D721Med (cell line): ENCODE measurements around the gene SEPTIN10.
A peak's percentile ranks its signal among the peaks of the same experiment; 100 is the strongest.

Source experiments
- DNase-seq: peaks from one replicate; pipeline ENCODE4 v3.0.0; 2011; ENCODE audit warnings: low spot score; ENCODE audit not compliant: insufficient read length
- FAIRE-seq: peaks from 2 replicates; lab custom pipeline; 2011; peaks lifted over from hg19 to GRCh38; lab: Jason Lieb, UNC
- TF ChIP-seq, protein P1 (sequence below): IDR thresholded peaks from 2 replicates; pipeline ENCODE4 v1.5.1; 2012; ENCODE audit warnings: mild to moderate bottlenecking, control low read depth; ENCODE audit not compliant: insufficient read depth; ENCODE audit errors: missing control alignments

SEPTIN10 gene

DNA sequence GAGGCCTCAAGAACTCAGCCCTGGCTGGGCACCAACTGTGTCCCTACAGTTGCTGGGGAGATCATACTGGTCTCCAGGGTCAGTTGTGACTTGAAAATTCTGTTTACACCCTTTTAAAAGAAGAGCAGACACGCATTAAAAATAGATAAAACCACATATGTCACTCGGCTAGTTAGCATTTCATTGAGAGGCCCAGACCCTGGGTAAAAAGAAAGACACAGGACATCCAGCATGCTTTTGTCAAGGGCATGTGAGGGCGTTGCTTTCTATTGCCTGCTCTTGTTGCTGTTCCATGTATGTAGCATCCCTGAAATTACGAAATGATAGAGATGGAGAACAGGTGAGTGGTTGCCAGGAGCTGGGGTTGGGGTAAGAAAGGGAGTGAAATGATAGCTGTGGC lies 94.3 kb downstream of the SEPTIN10 start:
- no peak for DNase-seq
- FAIRE-seq: no peak
- TF ChIP-seq, protein P1, sequence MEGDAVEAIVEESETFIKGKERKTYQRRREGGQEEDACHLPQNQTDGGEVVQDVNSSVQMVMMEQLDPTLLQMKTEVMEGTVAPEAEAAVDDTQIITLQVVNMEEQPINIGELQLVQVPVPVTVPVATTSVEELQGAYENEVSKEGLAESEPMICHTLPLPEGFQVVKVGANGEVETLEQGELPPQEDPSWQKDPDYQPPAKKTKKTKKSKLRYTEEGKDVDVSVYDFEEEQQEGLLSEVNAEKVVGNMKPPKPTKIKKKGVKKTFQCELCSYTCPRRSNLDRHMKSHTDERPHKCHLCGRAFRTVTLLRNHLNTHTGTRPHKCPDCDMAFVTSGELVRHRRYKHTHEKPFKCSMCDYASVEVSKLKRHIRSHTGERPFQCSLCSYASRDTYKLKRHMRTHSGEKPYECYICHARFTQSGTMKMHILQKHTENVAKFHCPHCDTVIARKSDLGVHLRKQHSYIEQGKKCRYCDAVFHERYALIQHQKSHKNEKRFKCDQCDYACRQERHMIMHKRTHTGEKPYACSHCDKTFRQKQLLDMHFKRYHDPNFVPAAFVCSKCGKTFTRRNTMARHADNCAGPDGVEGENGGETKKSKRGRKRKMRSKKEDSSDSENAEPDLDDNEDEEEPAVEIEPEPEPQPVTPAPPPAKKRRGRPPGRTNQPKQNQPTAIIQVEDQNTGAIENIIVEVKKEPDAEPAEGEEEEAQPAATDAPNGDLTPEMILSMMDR: no peak

DNA sequence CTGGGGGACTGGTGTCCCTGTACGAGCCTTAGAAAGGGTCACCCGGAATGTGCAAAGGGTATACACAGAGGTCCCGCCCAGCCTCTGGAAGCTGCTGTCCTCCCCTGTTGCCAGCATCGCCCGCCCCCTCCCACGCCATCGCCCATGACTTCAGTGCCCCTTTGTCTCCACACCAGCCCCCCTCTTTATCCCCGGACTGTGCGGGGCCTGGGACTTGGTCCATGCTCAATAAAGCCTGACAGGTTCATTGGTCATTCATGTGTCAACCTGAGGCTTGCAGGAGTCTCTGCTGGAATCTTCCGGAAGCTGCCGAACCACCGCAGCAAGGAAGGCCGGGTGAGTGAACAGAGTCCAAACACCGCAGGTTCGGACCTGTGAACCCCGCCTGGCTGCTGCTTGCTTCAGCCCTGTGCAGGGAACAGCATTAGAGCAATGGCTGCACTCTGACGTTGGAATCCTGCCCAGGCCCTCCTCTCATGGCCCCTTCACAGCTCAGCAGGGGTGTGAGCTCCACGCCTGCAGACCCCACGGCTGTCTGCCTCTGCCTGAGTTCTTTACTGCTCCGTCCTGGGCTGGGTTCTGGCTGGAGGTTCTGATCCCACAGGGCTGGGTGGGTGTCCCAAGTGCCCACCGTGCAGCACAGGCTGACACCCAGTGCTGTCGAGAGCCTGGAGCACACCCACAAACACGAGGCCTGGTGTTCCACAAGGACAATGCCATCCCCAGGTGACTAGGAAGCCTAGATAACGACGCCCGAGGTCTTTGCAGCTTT lies 96.5 kb downstream of the SEPTIN10 start:
- no peak for DNase-seq
- TF ChIP-seq, protein P1: no peak
- no peak for FAIRE-seq

DNA sequence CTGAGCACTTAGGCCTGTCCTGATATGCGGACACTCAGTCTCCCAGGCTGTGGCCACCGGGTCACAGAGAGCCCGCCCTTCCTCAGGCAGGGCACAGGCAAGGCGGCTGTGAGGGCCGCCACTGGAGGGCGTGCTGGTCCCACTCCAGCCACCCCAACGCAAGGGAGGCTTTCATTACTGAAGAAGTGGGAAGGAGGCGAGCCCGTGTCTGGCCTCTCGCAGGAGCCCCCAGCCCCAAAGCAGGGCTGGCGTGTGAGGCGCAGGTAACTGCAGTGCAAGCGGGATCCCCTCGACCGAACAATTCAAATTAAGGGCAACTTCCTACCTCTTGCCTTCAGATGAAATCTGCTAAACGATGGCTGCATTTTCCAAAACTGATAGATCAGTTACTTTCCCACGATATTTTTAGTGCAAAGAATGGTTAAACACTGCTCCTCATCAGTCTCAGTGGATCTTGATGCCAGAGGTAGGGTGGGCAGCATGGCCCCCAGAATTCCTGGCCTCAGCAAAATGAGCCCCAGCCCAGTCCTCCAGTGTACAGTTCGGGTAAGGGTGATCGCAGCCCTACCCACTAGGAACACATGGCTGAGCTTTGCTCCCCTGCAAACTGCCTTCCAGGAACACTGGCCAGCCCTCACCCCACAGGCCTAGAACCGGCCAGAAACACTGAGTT lies 97.2 kb downstream of the SEPTIN10 start:
- DNase-seq (peak; percentile 98), FAIRE-seq (no peak)
- TF ChIP-seq, protein P1: peak; percentile 84

DNA sequence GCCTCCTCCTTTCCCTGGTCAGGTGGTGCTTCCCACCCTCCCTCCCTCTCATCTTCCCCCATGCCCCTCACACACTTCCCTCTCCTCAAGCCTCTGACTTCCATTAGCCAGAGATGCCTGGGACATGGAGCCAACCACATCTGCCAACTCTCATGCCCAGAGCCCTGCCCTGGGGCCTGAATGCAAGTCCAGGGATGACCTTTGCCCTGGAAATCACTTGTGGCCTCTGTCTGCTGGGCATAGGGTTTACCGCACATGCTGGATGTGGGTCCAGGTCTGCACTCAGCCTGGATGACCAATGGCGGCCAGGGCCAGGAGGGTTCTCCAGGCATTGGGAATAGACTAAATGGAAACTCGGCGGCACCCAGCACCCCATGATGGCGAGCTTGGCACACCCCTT lies 98.9 kb downstream of the SEPTIN10 start:
- no peak for FAIRE-seq
- TF ChIP-seq, protein P1: no peak
- no peak for DNase-seq

DNA sequence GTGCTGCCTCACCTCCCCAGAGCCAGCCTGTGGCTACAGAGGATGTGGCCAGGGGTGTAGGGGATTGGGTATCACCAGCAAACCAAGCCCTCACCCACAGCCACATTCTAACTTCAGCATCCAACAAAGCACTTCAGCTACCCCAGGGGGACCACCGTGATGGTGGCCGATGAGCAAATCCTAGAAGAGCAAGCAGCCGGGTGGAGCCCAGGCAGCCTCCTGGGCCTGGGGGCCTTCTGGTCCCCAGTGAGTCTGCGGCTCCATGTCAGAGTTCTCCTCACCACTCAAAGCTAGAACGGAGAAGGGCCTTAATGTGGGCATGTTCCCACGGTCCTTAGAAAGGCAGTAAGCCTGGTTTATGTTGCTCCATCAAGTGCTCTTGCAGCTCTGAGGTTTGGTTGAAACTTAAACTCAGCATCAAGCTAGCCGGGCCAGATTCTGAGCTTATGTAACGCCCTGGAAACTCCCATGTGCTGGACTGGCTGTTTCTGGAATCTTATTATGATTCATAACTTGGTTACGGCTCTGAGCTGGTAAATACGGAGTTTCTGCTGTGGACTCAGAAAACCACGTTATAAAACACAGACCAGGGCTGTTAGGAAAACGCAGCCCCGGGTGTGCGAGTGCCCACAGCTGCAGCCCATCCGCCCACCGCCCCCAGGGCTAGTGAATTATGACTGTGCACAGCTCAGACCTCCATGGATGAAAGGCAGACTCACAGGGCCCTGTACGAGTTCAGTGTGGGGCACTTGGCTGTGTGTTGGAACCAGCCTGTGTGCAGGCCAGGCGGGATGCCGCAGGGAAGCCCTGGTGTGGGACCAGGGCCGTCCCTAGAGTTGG lies 99.8 kb downstream of the SEPTIN10 start:
- DNase-seq (no peak), FAIRE-seq (no peak)
- TF ChIP-seq, protein P1: no peak

DNA sequence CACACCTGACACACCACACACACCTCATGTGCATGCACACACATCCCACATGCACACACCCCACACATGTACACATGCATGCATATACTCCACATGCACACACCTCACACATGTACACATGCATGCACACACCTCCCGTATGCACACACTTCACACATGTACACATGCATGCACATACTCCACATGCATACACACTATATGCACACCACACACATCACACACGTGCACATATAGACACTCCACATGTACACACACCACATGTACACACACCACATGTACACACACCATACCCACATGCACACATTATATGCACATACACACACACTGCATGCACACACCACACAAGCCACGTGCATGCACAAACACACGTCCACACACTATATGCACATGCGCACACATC lies 100.5 kb downstream of the SEPTIN10 start:
- FAIRE-seq (no peak), DNase-seq (no peak)
- TF ChIP-seq, protein P1: no peak
